Measurements from ENCODE around the gene IQCH. TPM values are rescaled to one million over a fixed set of nuclear protein-coding genes. Genes with fewer than 3 reads are reported as not detected.

IQCH gene
- 1.4 TPM for total RNA-seq

DNA sequence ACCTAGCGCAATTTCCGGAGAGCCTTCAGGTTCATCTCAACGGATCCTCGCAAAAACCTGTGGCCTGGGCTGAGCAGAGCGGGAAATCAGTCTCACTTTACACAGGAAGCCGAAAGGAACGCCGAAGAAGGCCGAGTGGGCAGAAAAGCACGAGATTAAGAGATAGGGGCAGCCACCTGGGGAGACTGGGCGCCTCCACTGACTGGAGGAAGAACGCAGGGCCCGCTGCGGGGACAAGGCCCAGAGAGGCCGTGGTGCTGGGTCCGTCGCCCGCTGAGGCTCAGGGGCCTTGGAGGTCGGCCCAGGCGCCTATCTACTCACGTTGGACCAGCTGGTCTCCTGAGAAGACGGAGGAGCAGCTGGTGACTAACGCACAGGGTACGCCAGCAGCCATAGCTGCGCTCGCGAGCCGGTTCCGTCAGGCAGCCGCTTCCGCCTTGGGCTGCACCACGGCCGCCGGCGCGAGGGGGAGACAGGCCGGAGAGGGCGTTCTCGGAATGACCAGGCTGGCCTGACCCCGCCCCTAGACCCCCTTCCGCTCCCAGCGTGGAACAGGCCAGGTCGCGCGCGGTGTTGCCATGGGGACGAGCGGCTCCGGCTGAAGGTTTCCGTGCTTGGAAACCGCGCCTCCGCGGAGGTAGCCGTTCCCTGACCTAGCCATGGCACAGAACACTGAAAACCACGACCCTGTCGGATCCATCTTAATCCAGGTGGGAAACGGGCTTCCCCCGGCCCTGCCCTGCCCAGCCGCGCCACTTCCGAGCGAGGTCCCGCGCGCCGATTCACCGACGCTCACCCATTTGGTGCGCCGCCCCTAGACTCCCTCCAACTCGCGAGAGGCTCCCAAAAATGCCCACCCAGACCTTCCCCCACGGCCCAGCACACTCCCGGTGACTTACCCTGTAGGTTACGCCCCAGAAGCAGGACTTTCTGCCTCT, at the start of gene IQCH, which contains the start of gene AAGAB:
Gene IQCH, plus strand, starts transcription at position 549 of the 938 bp plus-strand sequence. Its CDS starts 111 bp downstream, at position 660.
Gene AAGAB, minus strand, starts transcription at position 424 of the 938 bp plus-strand sequence. Its CDS starts 30 bp downstream, at position 394.
- peak; percentile 99 for ATAC-seq
- peak; percentile 98 for DNase-seq (ENCODE audit: low spot score)

DNA sequence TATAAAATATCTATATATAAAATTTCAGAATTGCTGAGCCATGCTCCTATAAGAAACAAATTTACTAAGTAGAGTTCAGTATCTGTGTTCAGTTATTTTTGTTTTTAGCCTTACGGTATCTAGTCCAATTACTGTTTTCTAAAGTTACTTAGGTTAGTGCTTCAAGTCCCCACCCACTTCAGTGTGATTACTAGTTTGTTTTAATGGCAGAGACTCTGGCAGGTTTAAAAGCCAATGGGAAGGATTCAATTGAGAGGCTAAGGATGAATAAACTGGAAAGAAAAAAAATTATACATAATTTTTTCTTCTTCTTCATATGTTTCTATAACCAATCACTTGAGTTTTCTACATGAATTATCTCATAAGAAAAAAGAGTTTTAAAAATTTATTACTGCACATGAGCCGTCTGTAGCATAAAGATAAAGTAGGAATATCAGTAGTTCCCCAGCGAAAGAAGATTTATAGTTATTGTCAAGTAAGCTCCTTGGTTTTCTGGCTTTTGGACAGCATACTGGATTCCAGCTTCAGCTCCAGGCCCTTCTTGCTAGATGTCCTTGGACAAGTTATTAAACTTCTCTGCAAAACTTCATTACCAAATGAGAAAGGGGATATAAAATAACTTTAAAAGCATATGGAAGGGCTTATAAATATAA, 46.9 kb upstream of the IQCH start:
- ATAC-seq (no peak), DNase-seq (ENCODE audit: low spot score) (no peak)

DNA sequence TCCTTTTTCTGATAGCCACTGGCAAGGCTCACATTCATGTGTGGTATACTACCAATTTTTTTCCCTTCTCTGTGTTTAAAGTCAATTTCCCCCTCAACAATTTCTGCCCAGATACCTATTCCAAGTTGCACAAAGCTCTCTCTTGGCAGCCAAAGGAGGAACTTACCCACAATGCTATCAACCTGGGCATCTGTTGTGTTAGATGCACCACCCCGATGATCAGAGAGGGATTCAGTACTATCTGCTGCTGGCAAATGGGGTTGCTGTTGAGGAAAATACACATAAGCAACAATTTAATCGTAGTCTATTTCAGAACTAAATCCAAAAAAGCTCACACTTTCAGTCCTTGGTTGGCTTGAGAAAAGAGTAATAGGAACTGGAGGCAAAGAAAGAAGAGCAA, 46.2 kb upstream of the IQCH start:
- DNase-seq (ENCODE audit: low spot score) = no peak
- no peak for ATAC-seq

DNA sequence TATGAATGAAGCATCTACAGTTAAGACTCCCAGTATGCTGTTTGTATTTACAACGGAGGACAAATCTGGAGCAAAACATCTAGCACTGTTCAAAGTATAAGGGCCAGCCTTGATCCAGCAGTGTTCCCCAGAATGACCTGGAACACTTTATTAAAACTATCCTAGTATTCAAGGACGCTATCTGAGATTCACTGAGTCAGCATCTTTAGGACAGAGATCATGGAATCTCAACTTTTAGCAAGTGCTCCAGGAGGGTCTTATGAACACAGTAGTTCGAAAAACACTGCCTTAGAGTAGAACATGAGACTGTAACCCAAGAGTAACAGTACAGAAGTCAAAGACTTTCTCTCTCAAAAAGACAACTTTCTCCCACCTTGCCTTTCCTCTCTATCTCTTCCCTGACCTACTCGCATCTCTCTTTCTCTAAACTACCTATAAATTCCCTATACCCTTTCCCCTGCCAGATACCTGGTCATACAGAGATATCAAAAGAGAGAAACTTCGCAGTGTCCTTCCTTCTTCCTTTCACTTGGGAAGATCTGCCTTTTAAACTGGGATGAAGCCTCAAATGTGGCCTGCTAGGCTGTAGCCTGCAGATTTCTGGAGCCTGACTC, 43.9 kb upstream of the IQCH start:
- ATAC-seq = no peak
- no peak for DNase-seq (ENCODE audit: low spot score)

DNA sequence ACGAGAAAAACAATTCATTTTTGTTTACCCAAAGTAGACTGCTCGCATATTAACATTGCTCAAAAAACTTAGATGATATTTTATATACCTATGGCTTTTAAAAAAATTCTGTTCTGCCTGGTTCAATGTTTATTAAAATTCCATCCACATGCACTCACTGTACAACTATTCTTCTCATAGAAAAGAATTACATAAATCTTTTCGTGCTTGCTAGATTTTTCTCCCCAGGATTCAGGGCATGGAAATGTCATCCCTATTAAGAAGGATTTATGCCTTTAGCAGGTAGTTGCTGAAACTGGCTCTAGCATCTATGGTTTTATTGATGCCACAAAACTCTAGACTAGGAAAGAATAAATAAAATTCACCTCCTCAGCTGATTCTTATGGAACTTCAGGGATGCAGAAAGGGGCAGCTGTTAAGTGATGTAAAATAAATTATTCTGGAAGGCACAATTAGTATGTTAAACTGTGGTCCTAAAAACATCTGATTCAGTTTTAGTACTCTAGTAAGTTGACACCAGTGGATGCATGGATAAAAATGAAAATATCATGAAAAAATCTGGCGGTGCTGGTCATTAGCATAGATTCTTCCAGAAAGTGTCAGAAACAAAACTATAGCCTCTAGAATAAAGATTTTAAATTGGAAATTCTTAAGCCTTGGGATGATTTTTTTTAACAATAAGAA, 41.8 kb upstream of the IQCH start:
- DNase-seq (ENCODE audit: low spot score) = no peak
- ATAC-seq = no peak

DNA sequence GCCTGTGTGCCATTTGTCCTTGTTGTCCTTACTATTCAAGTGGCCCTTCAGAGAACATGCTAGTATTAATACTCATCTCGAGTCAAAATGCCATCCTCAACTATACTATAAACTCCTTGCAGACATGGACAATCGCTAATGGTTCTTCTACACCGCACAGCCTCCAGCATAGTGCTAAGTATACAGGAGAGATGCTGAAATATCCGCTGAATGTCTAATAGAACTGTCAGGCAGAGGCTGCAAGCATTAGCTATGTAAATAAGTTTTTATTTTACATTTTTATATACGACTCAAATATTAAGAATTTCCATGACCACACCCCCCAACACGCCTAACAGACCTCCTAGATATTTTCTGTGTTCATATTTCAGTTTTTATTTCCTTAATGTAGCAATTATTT, 39.5 kb upstream of the IQCH start:
- ATAC-seq (no peak), DNase-seq (ENCODE audit: low spot score) (no peak)

DNA sequence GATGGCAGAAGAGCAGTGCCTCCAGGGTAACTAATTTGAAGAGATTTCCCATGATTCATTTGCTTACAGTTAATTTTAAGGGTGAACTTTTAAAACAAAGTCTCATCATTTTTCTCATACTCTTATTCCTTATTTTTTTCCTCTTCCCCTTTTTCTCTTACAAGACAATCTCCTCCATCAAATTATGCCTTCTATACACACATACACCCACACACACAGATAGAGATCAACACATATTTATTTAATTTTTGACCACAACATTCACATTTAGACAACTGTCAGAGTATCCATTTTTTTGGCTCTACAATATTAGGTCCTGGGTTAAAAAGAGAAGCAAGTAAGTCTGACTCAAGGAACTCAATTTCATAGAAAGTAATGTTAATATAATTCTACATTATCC, 37.7 kb upstream of the IQCH start:
- ATAC-seq (no peak), DNase-seq (ENCODE audit: low spot score) (no peak)

DNA sequence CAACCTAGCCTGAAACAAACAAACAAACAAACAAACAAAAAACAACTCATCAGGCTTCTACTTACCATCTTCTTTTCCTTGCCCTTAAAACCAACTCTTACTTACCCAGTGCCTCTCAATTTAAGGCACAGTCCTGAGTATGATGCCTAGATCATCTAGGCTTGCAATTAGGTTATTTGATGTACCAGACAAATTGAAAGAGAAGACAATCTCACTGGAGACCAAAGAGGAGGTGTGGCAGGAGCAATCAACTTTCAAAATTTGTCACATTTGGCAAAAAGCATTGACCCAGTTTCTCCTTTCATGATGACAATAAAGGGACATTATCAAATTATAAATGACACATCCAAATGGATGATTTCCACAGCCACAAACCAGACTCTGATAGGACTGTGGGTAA, 36.2 kb upstream of the IQCH start:
- ATAC-seq (no peak), DNase-seq (ENCODE audit: low spot score) (no peak)

DNA sequence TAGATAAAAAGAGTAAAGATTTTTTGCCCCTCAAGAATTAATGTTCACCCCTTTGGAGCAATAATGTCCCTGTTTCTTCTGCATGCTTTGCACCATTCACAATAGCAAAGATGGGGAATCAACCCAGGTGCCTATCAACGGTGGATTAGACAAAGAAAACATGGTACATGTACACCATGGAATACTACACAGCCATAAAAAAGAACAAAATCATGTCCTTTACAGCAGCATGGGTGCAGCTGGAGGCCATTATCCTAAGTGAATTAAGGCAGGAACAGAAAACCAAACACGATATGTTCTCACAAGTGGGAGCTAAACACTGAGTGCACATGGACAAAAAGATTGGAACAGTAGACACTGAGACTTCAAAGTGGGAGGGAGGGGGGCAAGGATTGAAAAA, 35.3 kb upstream of the IQCH start:
- no peak for DNase-seq (ENCODE audit: low spot score)
- no peak for ATAC-seq

DNA sequence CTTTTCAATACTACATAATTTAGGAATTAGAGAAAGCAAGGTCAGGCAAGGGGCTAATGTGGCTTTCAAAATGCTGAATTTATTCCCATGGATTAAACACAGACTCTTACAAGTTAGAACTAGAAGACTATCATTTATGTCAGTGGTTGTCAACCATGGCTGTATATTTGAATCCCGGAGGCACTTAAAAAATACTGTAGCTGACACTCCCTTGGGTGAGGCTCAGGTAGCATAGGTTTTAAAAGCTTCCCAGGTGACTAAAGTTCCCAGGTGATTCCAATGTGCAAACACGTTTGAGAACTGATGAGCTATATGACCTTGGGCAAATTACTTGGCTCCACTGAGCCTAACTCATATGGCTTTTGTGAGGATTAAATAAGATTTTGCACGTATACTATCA, 29.7 kb upstream of the IQCH start:
- ATAC-seq (no peak), DNase-seq (ENCODE audit: low spot score) (no peak)

DNA sequence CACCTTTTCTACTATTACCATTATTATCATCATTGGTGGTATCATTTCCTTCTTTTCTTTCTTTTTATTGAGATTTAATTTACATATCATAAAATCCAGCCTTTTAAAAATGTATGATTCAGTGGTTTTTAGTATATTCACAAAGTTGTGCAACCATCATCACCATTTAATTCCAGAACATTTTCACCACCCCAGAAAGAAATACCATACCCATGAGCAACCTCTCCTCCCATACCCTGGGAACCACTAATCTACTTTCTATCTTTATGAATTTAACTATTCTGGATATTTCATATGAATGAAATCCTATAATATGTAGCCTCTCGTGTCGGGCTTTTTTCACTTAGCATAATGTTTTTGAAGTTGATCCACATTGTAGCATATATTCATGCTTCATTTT, 29.2 kb upstream of the IQCH start:
- no peak for DNase-seq (ENCODE audit: low spot score)
- no peak for ATAC-seq

DNA sequence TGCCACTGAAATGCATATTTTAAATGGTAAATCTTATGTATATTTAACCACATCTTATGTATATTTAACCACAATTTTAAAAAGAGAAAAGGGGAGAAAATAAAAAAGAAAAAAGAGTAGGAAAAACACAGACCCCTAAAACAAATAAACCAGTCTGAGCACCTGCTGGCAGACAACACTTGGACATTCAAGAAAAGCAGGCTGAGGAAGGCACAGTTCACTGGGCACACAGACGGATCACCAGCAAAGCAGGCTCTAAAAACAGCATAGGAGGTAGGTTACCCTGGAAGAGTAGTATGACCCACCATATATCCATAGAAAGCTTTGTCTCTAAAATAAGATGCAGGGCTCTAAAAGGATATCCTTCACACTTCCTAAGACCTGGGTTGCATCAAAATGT, 27.2 kb upstream of the IQCH start:
- no peak for ATAC-seq
- no peak for DNase-seq (ENCODE audit: low spot score)

DNA sequence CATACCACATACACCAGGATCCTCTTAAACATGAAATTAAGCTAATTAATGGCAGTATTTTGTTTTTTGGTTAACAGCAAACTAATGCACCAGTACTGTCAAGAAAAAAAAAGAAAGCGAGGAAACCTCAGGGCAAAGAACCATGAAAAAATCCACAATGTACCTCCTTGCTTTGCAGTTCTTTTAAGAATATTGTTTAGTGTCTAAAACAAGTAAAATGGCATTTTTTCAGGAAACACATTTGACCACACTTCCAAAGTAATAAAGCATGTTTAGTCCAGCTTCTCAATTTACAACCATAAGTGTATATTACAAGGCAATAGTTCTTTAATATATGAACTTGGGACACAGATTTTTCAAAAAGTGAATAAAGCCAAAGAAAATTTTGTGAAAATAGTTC, 26.7 kb upstream of the IQCH start:
- DNase-seq (ENCODE audit: low spot score) (no peak), ATAC-seq (no peak)

DNA sequence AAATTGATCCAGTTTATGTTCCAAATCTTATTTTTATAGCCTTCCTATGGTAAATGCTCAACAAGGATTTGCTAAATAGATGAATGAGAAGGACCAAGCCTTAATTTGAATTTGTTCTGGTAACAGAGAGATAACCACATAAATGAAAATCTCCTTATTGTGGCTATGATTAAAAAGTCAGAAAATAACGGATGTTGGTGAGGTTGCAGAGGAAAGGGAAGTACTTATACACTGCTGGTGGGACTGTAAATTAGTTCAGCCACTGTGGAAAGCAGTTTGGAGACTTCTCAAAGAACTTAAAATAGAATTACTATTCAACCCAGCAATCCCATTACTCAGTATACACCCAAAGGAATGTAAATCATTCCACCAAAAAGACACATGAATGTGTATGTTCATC, 26.3 kb upstream of the IQCH start:
- no peak for ATAC-seq
- no peak for DNase-seq (ENCODE audit: low spot score)

DNA sequence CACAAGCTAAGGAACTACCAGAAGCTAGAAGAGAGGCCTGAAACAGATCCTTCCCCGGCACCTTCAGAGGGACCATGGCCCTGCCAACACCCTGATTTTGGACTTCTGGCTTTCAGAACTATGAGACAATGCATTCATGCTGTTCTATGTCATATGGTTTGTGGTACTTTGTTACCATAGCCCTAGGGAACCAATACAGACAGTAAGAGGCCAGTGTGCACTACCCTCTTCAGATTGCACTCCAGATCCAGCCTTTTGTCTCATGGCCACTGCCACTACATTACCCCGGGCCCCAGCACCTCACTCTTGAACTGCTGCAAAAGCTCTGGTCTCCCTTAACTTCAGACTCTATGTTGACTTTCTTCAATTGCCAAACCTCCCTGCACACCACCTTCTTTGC, 24.1 kb upstream of the IQCH start:
- DNase-seq (ENCODE audit: low spot score) (no peak), ATAC-seq (no peak)

DNA sequence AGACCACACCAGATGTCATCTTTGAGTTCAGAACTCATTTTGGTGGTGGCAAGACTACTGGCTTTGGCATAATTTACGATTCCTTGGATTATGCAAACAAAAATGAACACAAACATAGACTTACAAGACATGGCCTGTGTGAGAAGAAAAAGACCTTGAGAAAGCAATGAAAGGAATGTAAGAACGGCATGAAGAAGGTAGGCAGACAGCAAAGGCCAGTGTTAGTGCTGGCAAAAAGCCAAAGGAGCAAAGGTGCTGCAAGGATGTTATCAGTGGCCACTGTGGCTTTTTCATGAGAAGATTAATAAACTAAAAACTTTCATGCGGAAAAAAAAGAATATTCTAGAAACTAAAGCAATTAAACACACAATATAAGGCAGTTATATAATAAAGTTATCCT, 22.0 kb upstream of the IQCH start:
- ATAC-seq (peak; percentile 29), DNase-seq (ENCODE audit: low spot score) (no peak)

DNA sequence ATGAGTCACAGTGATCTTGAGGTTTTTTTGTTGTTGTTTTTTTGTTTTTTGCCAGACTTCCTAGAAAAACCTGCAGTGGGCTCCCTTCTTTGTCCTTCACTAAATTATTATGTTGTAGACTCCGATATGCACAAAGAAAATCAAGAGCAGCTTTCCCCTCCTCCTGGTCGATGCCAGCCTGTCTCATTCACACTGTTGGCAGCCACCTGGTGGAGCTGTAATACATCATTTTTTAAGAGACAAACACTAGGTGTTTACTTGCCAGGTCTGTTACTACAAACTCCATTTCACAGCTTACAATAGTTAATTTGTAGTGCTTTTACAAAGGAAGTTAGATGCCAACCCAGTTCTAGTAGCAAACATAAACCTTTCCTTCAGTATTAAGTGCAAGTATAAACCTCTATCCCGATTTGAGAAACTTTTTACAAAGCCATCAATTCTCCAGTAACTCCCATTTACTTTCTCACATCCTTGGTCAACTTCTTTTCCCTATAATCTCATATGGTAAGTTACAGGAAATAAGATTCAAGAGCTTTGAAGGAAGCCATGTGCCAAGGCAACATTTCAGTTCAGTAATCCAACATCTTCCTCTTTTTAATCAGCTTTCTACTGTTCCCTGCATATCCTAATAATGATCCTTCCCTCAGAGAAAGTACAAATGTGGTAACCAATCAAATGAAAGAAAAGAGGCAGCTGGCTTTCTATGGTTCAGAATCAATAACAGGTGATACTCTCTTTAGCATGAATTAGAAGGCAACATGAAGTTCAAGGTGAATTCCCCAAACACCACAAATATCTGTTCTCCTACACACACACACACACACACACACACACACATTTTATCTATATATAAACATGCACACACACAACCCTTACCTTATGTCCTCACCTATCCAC, 14.1 kb upstream of the IQCH start:
- ATAC-seq (peak; percentile 95), DNase-seq (ENCODE audit: low spot score) (no peak)

DNA sequence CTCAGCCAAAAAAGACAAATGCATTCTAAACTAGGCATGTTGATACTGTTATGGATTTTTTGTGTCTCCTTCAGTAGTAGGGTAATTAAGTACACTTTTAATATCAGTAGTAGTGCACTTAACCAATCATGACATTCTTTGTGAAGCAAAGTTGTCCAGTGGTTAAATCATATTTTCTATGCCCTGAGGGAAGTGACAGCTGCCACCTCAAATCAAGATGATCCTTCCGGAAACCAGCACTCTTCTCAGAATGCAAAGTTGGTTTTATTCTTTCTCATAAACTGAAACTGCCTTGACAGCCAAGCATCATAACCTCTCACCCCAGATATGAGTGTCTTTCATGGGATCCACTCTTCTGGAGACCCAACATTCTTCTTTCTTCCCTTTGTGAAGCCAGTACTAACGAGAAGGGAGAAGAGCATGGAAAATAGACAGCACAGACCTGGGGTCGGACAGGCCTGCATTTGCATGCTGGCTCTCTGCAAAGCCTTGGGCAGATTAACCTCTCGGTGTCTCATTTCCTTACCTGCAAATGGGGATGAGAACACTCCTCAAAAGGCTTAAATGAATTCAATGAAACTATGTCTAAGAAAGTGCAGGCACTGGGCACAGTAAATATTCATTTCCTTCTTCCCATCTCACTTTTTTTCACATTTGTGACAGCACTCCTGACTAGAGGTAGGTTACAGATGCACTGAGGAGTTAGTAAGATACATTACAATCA, 13.3 kb upstream of the IQCH start:
- DNase-seq (ENCODE audit: low spot score) (no peak), ATAC-seq (no peak)

DNA sequence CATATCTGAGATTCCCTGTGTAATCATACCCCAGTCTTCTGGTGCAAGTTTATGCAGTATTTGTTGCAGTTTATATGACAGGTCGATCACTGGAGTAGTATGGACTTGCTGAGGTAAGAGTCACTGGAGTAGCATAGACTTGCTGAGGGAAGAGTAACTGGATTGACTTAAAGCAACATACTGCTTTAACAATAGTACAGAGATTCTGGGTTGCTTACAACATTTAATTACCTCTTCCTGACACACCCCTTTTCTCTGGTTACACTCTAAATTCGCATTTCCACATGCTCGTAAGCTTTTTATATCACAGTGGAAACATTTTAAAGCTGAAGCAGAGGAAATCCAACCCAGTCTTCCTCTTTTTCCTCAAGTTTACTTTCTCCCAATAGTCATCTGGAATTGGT, 11.9 kb upstream of the IQCH start:
- DNase-seq (ENCODE audit: low spot score) = no peak
- ATAC-seq = no peak

Data from left lobe of liver (tissue), 2 donors.